ENCODE data around the gene ZNF618.

DNA sequence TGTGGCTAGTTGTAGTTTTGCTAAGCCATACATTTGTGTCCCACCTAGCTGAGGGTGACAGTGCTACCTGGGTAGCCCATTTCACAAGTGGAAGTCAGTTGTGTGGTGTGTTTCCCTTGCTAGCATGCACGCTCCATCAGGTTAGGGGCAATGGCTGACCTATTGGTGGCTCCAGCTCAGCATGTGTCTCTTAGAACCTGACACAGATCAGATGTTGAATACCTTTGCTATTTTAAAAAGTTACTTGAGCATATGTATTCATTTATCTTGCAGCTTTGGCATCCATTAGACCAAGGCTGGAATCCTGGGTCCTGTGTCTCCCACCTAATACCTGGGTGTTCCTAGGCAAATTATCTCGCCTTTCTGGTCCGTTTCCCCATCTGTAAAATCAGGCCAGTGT lies 44.8 kb downstream of the ZNF618 start:
- no peak for TF ChIP-seq CTCF (IDR thresholded peaks at IDR 0.05; ENCODE audit: poor library complexity)
- TF ChIP-seq EZH2phosphoT487 (IDR thresholded peaks at IDR 0.05; ENCODE audit: low read depth, severe bottlenecking, unreplicated experiment): no peak
- no peak for TF ChIP-seq EZH2 (IDR thresholded peaks at IDR 0.05; ENCODE audit: borderline replicate concordance)
